K562 (cell line): ENCODE data around the gene RNF6. TPM values are rescaled to one million over a fixed set of nuclear protein-coding genes. Genes with fewer than 3 reads are reported as not detected.
A peak's percentile ranks its signal among the peaks of the same experiment; 100 is the strongest.

Experiments used
- ATAC-seq: fragments of 200-7000 bp; cut with Tn5 transposase; 3 replicates; pipeline ENCODE4 v1.9.1; 2020; ENCODE audit warnings: moderate library complexity
- BruUV-seq: library from RNA; stranded (reverse); fragments of 400-500 nt; replicated peaks from 2 replicates; lab custom pipeline; 2021; lab: Mats Ljungman, UMichigan
- CTCF ChIA-PET: fragments of 300-600 bp; formaldehyde crosslinking; extraction: SDS; loops from one replicate; lab custom pipeline; 2021; ENCODE audit warnings: low intra/inter-chr PET ratio; lab: Yijun Ruan, JAX
- POLR2A ChIA-PET: fragments of 300-600, 350-650 bp; sonication (Branson Sonifier 250); formaldehyde crosslinking; extraction: SDS; loops from one replicate; lab custom pipeline; 2021; ENCODE audit warnings: antibody characterized with exemption, inconsistent platforms; lab: Yijun Ruan, JAX
- DNase-seq, 4 experiments: peaks; one replicate each; pipeline versions ENCODE4 v3.0.0 to v3.0.0-alpha.2; 2011 to 2018; ENCODE audit warnings: low spot score in 3 of 4, mixed read lengths in 3 of 4; ENCODE audit errors: extremely low read depth in 1 of 4
- FAIRE-seq: peaks from 2 replicates; lab custom pipeline; 2011; peaks lifted over from hg19 to GRCh38; lab: Jason Lieb, UNC
- H2AFZ ChIP-seq: 2 replicates; pipeline ENCODE4 v1.6.0; 2011; ENCODE audit warnings: low read depth, low read length, control low read depth, inconsistent platforms
- H3K27ac ChIP-seq: fragments of 200-600 bp; 3 replicates; pipeline ENCODE4 v1.8.0; 2011; ENCODE audit warnings: low read depth, mild to moderate bottlenecking, control low read depth, inconsistent platforms, low read length, moderate library complexity, mixed read lengths; ENCODE audit errors: extremely low read depth
- H3K27me3 ChIP-seq, 2 experiments: fragments of 300-600 bp in 1 of 2; 2 replicates in 1 of 2; 3 replicates in 1 of 2; pipeline versions ENCODE4 v1.6.0 to v1.8.0; 2011; ENCODE audit warnings: inconsistent platforms in 2 of 2, low read length in 2 of 2, mild to moderate bottlenecking in 1 of 2, mixed read lengths in 1 of 2, moderate library complexity in 1 of 2; ENCODE audit not compliant: control insufficient read depth in 2 of 2, insufficient read depth in 2 of 2
- H3K36me3 ChIP-seq: fragments of 300-600 bp; 3 replicates; pipeline ENCODE4 v1.8.0; 2011; ENCODE audit warnings: mild to moderate bottlenecking, low read length, inconsistent platforms; ENCODE audit not compliant: control insufficient read depth, insufficient read depth
- H3K4me1 ChIP-seq, 2 experiments: fragments of 200-600 bp in 1 of 2; replicated peaks in 1 of 2; 2 replicates in 1 of 2; 3 replicates in 1 of 2; pipeline versions ENCODE4 v1.5.1 to v1.8.0; 2011; ENCODE audit warnings: inconsistent platforms in 2 of 2, low read length in 2 of 2, mild to moderate bottlenecking in 1 of 2, mixed read lengths in 1 of 2, moderate library complexity in 1 of 2; ENCODE audit not compliant: control insufficient read depth in 2 of 2, insufficient read depth in 2 of 2
- H3K4me2 ChIP-seq: 2 replicates; pipeline ENCODE4 v1.6.1; 2011; ENCODE audit warnings: low read length, control low read depth, inconsistent platforms, mixed read lengths; ENCODE audit not compliant: insufficient read depth
- H3K4me3 ChIP-seq: fragments of 200-600 bp; sonication (generic), shearing (Covaris generic); 2 replicates; pipeline ENCODE4 v1.5.1; 2016; ENCODE audit warnings: control low read depth, inconsistent platforms
- H3K79me2 ChIP-seq: fragments of 200-600 bp; 3 replicates; pipeline ENCODE4 v1.8.0; 2011; ENCODE audit warnings: low read length, inconsistent platforms; ENCODE audit not compliant: control insufficient read depth, insufficient read depth
- H3K9ac ChIP-seq, 2 experiments: 2 replicates each; pipeline versions ENCODE4 v1.6.0 to v1.6.1; 2011; ENCODE audit warnings: low read depth in 2 of 2, low read length in 2 of 2, control low read depth in 1 of 2, inconsistent platforms in 1 of 2, mild to moderate bottlenecking in 1 of 2, mixed read lengths in 1 of 2; ENCODE audit not compliant: insufficient read depth in 1 of 2
- H3K9me1 ChIP-seq: one replicate; pipeline ENCODE4 v1.6.0; 2011; ENCODE audit warnings: inconsistent platforms, mild to moderate bottlenecking, low read length, moderate library complexity; ENCODE audit not compliant: control insufficient read depth, insufficient read depth
- H3K9me3 ChIP-seq: replicated peaks from 2 replicates; pipeline ENCODE4 v1.5.1; 2011; ENCODE audit warnings: low read depth, low read length, inconsistent platforms; ENCODE audit not compliant: control insufficient read depth, insufficient read depth
- H4K20me1 ChIP-seq: replicated peaks from 2 replicates; pipeline ENCODE4 v1.6.1; 2011; ENCODE audit warnings: low read length, inconsistent platforms, mixed read lengths; ENCODE audit not compliant: control insufficient read depth, insufficient read depth
- ATF7 ChIP-seq: fragments of 450-650 bp; IDR thresholded peaks from 2 replicates; pipeline ENCODE4 v1.7.1; 2014; ENCODE audit warnings: mild to moderate bottlenecking, moderate library complexity
- CBFB ChIP-seq: sonication (generic); formaldehyde crosslinking; IDR thresholded peaks from 2 replicates; pipeline ENCODE4 v1.4.0; 2020; ENCODE audit warnings: mild to moderate bottlenecking, missing genetic modification reagents
- CCNT2 ChIP-seq: IDR thresholded peaks from 2 replicates; pipeline ENCODE4 v1.6.1; 2011; ENCODE audit warnings: borderline replicate concordance, low read depth, mild to moderate bottlenecking, moderate library complexity, mixed read lengths, low read length; ENCODE audit not compliant: insufficient read length; ENCODE audit errors: extremely low read depth
- CXXC5 ChIP-seq: fragments of 250-450 bp; sonication (Bioruptor Pico); IDR thresholded peaks from 2 replicates; pipeline ENCODE4 v1.8.0; 2022; ENCODE audit warnings: inconsistent platforms, mild to moderate bottlenecking, moderate library complexity
- DACH1 ChIP-seq: fragments of 450-650 bp; IDR thresholded peaks from 2 replicates; pipeline ENCODE4 v1.6.1; 2018; ENCODE audit not compliant: partially characterized antibody
- FIP1L1 ChIP-seq: fragments of 200-400 bp; formaldehyde crosslinking; IDR thresholded peaks from 2 replicates; pipeline ENCODE4 v1.6.1; 2018; ENCODE audit warnings: mild to moderate bottlenecking, low read depth, low read length; ENCODE audit not compliant: poor library complexity, severe bottlenecking
- L3MBTL2 ChIP-seq: fragments of 450-650 bp; IDR thresholded peaks from 2 replicates; pipeline ENCODE4 v1.6.1; 2016; ENCODE audit warnings: mild to moderate bottlenecking, moderate library complexity
- MAZ ChIP-seq, 2 experiments: fragments of 450-650 bp in 1 of 2; sonication (generic) in 1 of 2; formaldehyde crosslinking; IDR thresholded peaks in 1 of 2; conservative IDR thresholded peaks in 1 of 2; 2 replicates each; pipeline versions ENCODE4 v1.4.0 to v1.5.0; 2020; ENCODE audit warnings: mild to moderate bottlenecking in 1 of 2, missing genetic modification reagents in 1 of 2
- MED1 ChIP-seq: sonication (generic); formaldehyde crosslinking; IDR thresholded peaks from 2 replicates; pipeline ENCODE4 v1.8.1; 2023; ENCODE audit warnings: missing genetic modification reagents, borderline replicate concordance
- TOE1 ChIP-seq, 2 experiments: fragments of 450-650 bp in 1 of 2; sonication (generic) in 1 of 2; formaldehyde crosslinking in 1 of 2; IDR thresholded peaks; 2 replicates each; pipeline versions ENCODE4 v1.7.1 to v1.8.0; 2016 to 2022; ENCODE audit warnings: borderline replicate concordance in 2 of 2, mild to moderate bottlenecking in 2 of 2, antibody characterized with exemption in 1 of 2, inconsistent platforms in 1 of 2, low read depth in 1 of 2, missing genetic modification reagents in 1 of 2, moderate library complexity in 1 of 2
- YY1 ChIP-seq, 3 experiments: IDR thresholded peaks; 2 replicates each; pipeline ENCODE4 v1.6.1; 2011; ENCODE audit warnings: low read length in 2 of 3, mild to moderate bottlenecking in 2 of 3, moderate library complexity in 2 of 3, borderline replicate concordance in 1 of 3, control low read depth in 1 of 3, low read depth in 1 of 3; ENCODE audit not compliant: insufficient read depth in 3 of 3, insufficient replicate concordance in 2 of 3, control insufficient read depth in 1 of 3, insufficient read length in 1 of 3; ENCODE audit errors: extremely low read depth in 1 of 3
- ZNF324 ChIP-seq: fragments of 250-450 bp; sonication (Bioruptor Pico); IDR thresholded peaks from 2 replicates; pipeline ENCODE4 v1.4.0; 2020; ENCODE audit warnings: mild to moderate bottlenecking
- ZNF589 ChIP-seq: fragments of 200-800 bp; sonication (Bioruptor generic); IDR thresholded peaks from 2 replicates; pipeline ENCODE4 v1.6.1; 2016; ENCODE audit warnings: low read depth, missing genetic modification characterization, missing compliant biosample characterization
- WGBS: fragments of 100-300 bp; shearing (Covaris generic); methylation state at CpG from one replicate; pipeline ENCODE4 v1.1.6; 2016; ENCODE audit warnings: low coverage, mixed read lengths; ENCODE audit not compliant: insufficient coverage; ENCODE audit errors: missing lambda C conversion rate; 5-methylcytosine and 5-hydroxymethylcytosine counted together
- in situ Hi-C: fragments of 300-500 bp; cut with MboI; formaldehyde crosslinking; loops from 4 replicates; pipeline ENCODE4 v1.15.0; 2018; ENCODE audit warnings: inconsistent platforms, mixed read lengths
- intact Hi-C: fragments of 100-400 bp; cut with micrococcal nuclease; formaldehyde crosslinking; loops from 2 replicates; pipeline ENCODE4 v1.14.2; 2022
- polyA plus RNA-seq, 8 experiments: library from polyadenylated mRNA; depleted of rRNA in 4 of 8; stranded (reverse) in 5 of 8; unstranded in 3 of 8; fragments of >200 nt; fragmentation: Nextera tagmentation in 2 of 8; fragmentation: Illumina TruSeq in 1 of 8; extraction: Ambion mirVana in 2 of 8; extraction: Trizol in 1 of 8; gene quantifications; 2 replicates each; pipeline versions ENCODE4 v1.2.1 to v1.2.3, GENCODE V29; 2011 to 2014; ENCODE audit warnings: inconsistent platforms in 1 of 8, missing spikeins in 1 of 8
- total RNA-seq, 7 experiments: library from RNA; depleted of rRNA in 6 of 7; stranded (reverse); fragments of >200 nt in 6 of 7; fragmentation: Illumina TruSeq in 2 of 7; extraction: Trizol in 2 of 7; gene quantifications; 2 replicates each; pipeline versions ENCODE4 v1.2.1 to v1.2.3, GENCODE V29; 2011 to 2021; ENCODE audit warnings: low replicate concordance in 1 of 7
- TF ChIP-seq, protein P1 (sequence below): fragments of 250-450 bp; sonication (Bioruptor Pico); IDR thresholded peaks from 2 replicates; pipeline ENCODE4 v1.5.0; 2021; ENCODE audit warnings: mild to moderate bottlenecking, borderline replicate concordance
- TF ChIP-seq, protein P2 (sequence below): fragments of 450-650 bp; IDR thresholded peaks from 2 replicates; pipeline ENCODE4 v1.6.1; 2014; ENCODE audit warnings: low read depth, mild to moderate bottlenecking, moderate library complexity, borderline replicate concordance

RNF6 gene
- total and polyA plus RNA-seq, 9 of the 15 experiments (the other 6 are each of a cell fraction or from before 2014, with no cell fraction given) = 12.0 to 31.4 (median 22.3) TPM

DNA sequence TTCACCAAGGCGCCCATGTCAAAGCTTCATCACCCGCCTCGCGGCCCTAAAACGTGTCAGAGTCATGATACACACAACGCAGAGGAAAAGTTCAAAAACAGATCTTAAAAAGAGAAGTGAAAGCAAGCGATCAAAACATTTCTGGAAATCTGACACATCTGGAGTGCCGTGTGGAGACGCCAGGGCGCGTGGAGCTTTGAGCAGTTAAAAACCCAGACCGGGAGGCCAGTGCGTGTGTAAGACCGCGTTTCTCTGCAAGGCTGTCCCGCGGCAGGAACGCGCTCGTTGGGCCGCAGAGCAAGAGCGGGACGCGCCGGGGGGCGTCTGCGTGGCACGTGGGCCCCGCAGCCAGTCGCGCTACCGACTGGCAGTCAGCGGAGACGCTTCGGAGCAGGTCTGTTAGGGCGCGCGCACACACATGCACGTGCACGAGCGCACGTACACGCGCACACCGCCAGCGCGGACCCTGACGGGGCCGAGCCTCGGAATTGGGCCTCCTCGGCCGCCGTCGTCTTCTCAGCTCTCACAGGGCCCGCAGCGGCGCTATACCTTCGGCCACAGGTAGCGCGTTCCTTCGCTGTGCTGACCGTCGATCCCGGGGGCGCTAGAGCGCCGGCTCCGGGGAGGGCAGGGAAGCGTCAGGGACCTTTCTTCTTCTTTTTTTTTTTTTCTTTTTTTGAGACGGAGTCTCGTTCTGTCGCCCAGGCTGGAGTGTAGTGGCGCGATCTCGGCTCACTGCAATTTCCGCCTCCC lies 35.8 kb downstream of the RNF6 start:
- H3K4me1 ChIP-seq = peaks cover 3 to 11% of the 10 kb centered on the region in 2 experiments; a peak in 2 of 5 replicates
- ChIA-PET POLR2A (interaction anchor here (0.6 to 0.7 kb wide), 2 partner anchors 58 to 301 kb away, joined by 3 read pairs; no protein-coding TSS in a partner anchor), CTCF (interaction anchor here (0.6 to 2.7 kb wide), 4 partner anchors 275 to 742 kb away, joined by 3 to 26 read pairs (median 4); no protein-coding TSS in a partner anchor)
- H3K4me2 ChIP-seq = peak overlapping the region; percentile 66
- no peaks in the 10 kb centered on the region for H3K9me3 ChIP-seq
- H3K9me1 ChIP-seq = no peaks in the 10 kb centered on the region
- in situ Hi-C loops = loop anchor here (10.0 to 25.0 kb wide), 2 partner anchors 439 to 751 kb away; no protein-coding TSS in a partner anchor
- BruUV-seq = no TSS peak
- H3K79me2 ChIP-seq = no peaks in the 10 kb centered on the region
- H4K20me1 ChIP-seq = no peaks in the 10 kb centered on the region
- H3K27me3 ChIP-seq = no peaks in the 10 kb centered on the region
- DNase-seq (peak; percentile 75 to 88 (median 78)), FAIRE-seq (peak; percentile 85), ATAC-seq (peak; percentile 99)
- H3K36me3 ChIP-seq = no peaks in the 10 kb centered on the region
- H2AFZ ChIP-seq = peak overlapping the region; percentile 89
- H3K4me3 ChIP-seq = peak overlapping the region; percentile 38
- peak overlapping the region; percentile 43 to 89 for H3K9ac ChIP-seq
- WGBS = 7% methylated on average over 55 of the region's 76 CpGs
- intact Hi-C loops = no loop called here
- H3K27ac ChIP-seq = no peak overlapping the region; the same call in 1 of the 3 replicates
- no peak for TF ChIP-seq CBFB
- no peak for TF ChIP-seq YY1 (IDR thresholded peaks at IDR 0.05; ENCODE audit: borderline replicate concordance in 1 of 3, control insufficient read depth in 1 of 3, extremely low read depth in 1 of 3, insufficient read depth in 3 of 3, insufficient read length in 1 of 3, insufficient replicate concordance in 2 of 3, low read depth in 1 of 3, low read length in 2 of 3)
- TF ChIP-seq MED1 (CRISPR knock-in tag) = no peak
- TF ChIP-seq CXXC5 (CRISPR knock-in tag) = peak; percentile 90
- peak; percentile 97 for TF ChIP-seq L3MBTL2
- peak; percentile 76 for TF ChIP-seq ZNF589 (CRISPR knock-in tag)
- TF ChIP-seq, protein P1, sequence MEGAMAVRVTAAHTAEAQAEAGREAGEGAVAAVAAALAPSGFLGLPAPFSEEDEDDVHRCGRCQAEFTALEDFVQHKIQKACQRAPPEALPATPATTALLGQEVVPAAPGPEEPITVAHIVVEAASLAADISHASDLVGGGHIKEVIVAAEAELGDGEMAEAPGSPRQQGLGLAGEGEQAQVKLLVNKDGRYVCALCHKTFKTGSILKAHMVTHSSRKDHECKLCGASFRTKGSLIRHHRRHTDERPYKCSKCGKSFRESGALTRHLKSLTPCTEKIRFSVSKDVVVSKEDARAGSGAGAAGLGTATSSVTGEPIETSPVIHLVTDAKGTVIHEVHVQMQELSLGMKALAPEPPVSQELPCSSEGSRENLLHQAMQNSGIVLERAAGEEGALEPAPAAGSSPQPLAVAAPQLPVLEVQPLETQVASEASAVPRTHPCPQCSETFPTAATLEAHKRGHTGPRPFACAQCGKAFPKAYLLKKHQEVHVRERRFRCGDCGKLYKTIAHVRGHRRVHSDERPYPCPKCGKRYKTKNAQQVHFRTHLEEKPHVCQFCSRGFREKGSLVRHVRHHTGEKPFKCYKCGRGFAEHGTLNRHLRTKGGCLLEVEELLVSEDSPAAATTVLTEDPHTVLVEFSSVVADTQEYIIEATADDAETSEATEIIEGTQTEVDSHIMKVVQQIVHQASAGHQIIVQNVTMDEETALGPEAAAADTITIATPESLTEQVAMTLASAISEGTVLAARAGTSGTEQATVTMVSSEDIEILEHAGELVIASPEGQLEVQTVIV = no peak
- peak; percentile 77 for TF ChIP-seq TOE1 (IDR thresholded peaks at IDR 0.05; ENCODE audit: borderline replicate concordance)
- no peak for TF ChIP-seq TOE1 (CRISPR knock-in tag; IDR thresholded peaks at IDR 0.05; ENCODE audit: borderline replicate concordance, low read depth)
- no peak for TF ChIP-seq DACH1
- no peak for TF ChIP-seq FIP1L1
- TF ChIP-seq, protein P2, sequence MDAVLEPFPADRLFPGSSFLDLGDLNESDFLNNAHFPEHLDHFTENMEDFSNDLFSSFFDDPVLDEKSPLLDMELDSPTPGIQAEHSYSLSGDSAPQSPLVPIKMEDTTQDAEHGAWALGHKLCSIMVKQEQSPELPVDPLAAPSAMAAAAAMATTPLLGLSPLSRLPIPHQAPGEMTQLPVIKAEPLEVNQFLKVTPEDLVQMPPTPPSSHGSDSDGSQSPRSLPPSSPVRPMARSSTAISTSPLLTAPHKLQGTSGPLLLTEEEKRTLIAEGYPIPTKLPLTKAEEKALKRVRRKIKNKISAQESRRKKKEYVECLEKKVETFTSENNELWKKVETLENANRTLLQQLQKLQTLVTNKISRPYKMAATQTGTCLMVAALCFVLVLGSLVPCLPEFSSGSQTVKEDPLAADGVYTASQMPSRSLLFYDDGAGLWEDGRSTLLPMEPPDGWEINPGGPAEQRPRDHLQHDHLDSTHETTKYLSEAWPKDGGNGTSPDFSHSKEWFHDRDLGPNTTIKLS = peak; percentile 59; the same call in 1 of the 2 replicates
- peak; percentile 50 for TF ChIP-seq CCNT2
- no peak for TF ChIP-seq ZNF324
- TF ChIP-seq ATF7 = peak; percentile 63
- peak; percentile 31 to 51; a peak in 3 of 4 replicates for TF ChIP-seq MAZ (CRISPR knock-in tag; conservative IDR thresholded peaks at IDR 0.05 in 1 of 2, IDR thresholded peaks at IDR 0.05 in 1 of 2)
